ENCODE measurements around the gene DOCK8.

The DOCK8 gene

DNA sequence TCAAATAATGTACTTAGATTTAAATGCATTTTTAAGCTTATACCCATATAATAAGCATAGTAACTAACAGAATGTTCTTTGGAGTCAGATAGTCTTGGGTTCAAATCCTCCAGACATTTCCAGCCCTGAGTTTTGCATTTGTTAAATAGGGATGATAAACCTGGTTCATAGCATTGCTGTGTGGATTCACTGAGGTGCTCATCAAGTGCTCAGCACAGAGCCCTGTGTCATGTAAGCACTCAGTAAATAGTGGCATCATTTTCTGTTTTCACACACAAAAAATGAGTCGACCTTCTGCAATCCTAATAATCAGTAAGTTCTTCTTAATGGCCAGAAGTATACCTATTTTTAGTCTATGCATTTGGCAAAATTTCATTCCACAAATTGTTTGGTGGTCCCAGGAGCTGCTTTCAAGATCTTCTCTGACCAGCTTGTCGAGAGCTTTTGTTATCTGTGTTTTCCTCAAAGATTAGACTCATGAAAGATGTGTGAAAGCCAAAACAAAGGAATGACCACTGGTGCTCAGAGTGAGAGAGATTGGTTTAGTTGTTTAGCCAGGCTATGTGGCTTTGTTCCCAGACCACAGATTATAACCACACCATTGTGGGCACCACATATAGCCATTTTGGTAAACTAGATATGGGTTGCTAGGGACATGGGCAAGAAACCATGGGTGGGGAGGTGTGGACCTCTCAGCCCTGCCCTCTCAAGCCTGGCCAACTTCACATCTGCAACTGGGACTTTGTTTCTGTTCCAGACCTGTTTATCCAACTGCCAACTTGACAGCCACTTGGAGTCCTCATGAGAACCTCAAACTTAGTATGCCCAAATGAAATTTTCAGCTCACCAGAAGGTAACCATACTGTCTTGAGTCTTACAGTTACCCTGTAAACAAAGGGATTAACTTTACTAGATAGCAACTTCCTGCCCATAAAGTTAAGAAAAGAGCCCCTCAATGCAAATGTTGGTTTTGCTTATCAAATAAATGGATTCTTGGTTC, 45.0 kb downstream of the DOCK8 start:
- no peak for TF ChIP-seq CTCF (IDR thresholded peaks at IDR 0.05; ENCODE audit: control insufficient read depth, insufficient read depth, low read depth, low read length, missing control alignments)
- DNase-seq (ENCODE audit: low read depth), result no peak
- H3K4me3 ChIP-seq (ENCODE audit: control insufficient read depth, low read depth, low read length), result no peak overlapping the region

- no peak overlapping the region for H3K4me3 ChIP-seq (ENCODE audit: control insufficient read depth, low read depth, low read length)
- no peak for TF ChIP-seq CTCF (IDR thresholded peaks at IDR 0.05; ENCODE audit: control insufficient read depth, insufficient read depth, low read depth, low read length, missing control alignments)
- no peak for DNase-seq (ENCODE audit: low read depth)
Measured at GRCh38 chr9:264231-264630, 49.6 kb downstream of the DOCK8 start.

GRCh38 chr9:265209-265870, 50.7 kb downstream of the DOCK8 start:
- no peak for DNase-seq (ENCODE audit: low read depth)

DNA sequence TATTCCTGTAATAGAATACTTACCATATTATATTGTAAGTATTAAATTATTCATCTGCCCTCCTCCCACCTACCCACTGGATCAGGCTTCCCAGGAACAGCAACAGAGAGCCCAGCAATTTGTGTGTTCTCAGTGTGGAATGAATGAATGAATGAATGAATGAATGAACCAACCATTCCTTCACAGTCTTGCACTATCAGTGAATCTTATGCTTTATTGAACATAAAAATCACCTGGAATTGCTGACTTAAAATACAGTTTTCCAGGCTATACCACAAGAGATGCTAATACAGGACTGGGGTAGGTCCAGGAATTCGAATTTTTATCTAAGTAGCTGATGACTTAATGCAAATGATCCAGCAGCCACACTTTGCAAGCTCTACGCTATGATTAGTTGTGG, 51.6 kb downstream of the DOCK8 start:
- no peak for TF ChIP-seq CTCF (IDR thresholded peaks at IDR 0.05; ENCODE audit: control insufficient read depth, insufficient read depth, low read depth, low read length, missing control alignments)
- no peak for DNase-seq (ENCODE audit: low read depth)
- H3K4me3 ChIP-seq (ENCODE audit: control insufficient read depth, low read depth, low read length), result no peak overlapping the region

More at GRCh38 chr9:265209-265870, 50.7 kb downstream of the DOCK8 start:
- no peak overlapping the region for H3K4me3 ChIP-seq (ENCODE audit: control insufficient read depth, low read depth, low read length)
- TF ChIP-seq CTCF (IDR thresholded peaks at IDR 0.05; ENCODE audit: control insufficient read depth, insufficient read depth, low read depth, low read length, missing control alignments), result no peak

- no peak for TF ChIP-seq CTCF (IDR thresholded peaks at IDR 0.05; ENCODE audit: control insufficient read depth, insufficient read depth, low read depth, low read length, missing control alignments)
- no peak overlapping the region for H3K4me3 ChIP-seq (ENCODE audit: control insufficient read depth, low read depth, low read length)
- no peak for DNase-seq (ENCODE audit: low read depth)
Measured at GRCh38 chr9:268616-269015, 54.0 kb downstream of the DOCK8 start.

DNA sequence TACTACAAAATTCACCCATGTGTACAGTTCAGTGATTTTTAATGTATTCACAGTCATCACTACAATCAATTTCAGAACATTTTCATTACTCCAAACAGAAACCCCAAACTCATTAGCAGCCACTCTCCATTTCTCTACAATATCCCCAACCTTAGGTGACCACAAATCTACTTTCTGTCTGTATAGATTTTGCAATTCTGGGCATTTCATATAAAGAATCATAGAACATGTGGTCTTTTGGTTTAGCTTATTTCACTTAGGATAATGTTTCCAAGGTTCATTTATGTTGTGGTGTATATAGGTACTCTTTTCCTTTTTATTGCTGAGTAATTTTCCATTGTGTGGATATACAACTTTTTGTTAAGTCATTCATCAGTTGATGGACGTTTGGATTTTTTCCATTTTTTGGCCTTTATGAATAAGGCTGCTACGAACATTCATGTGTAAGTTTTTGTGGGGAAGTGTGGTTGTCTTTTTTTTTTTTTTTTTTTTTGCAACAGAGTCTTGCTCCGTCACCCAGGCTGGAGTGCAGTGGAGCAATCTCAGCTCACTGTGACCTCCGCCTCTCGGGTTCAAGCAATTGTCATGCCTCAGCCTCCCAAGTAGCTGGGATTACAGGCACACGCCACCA, 54.5 kb downstream of the DOCK8 start:
- DNase-seq (ENCODE audit: low read depth), result no peak
- no peak overlapping the region for H3K4me3 ChIP-seq (ENCODE audit: control insufficient read depth, low read depth, low read length)
- TF ChIP-seq CTCF (IDR thresholded peaks at IDR 0.05; ENCODE audit: control insufficient read depth, insufficient read depth, low read depth, low read length, missing control alignments), result no peak
